Activated CD8-positive, alpha-beta T cell treated with anti-CD3 and anti-CD28 coated beads, Interleukin-2, amount 10 ng/mL, durations not matched to agents 7 days and 5 days (primary cell): Measurements from ENCODE around the gene NCKAP1. TPM values are rescaled to one million over a fixed set of nuclear protein-coding genes. Genes with fewer than 3 reads are reported as not detected.

Experiments used
- ATAC-seq: fragments of 150-1000 bp; cut with Tn5 transposase; one replicate; pipeline ENCODE4 v1.10.0; 2021; ENCODE audit warnings: moderate library complexity
- CTCF ChIA-PET: fragments of 350-600 bp; sonication (Branson Sonifier 250); formaldehyde crosslinking; loops from one replicate; lab custom pipeline; 2021; ENCODE audit warnings: antibody characterized with exemption; lab: Charles Lee
- POLR2A ChIA-PET: fragments of 350-600 bp; sonication (Branson Sonifier 250); formaldehyde crosslinking; loops from one replicate; lab custom pipeline; 2021; ENCODE audit warnings: antibody characterized with exemption; lab: Charles Lee
- DNase-seq: peaks from one replicate; pipeline ENCODE4 v3.0.0-alpha.2; 2020
- H3K27ac Mint-ChIP-seq: one replicate; pipeline ENCODE4 v1.8.0; 2021; ENCODE audit warnings: mild to moderate bottlenecking, mixed read lengths
- H3K27me3 Mint-ChIP-seq: one replicate; pipeline ENCODE4 v1.8.0; 2021; ENCODE audit warnings: low read depth, mixed read lengths
- H3K36me3 Mint-ChIP-seq: one replicate; pipeline ENCODE4 v1.8.0; 2021; ENCODE audit warnings: low read depth, mixed read lengths
- H3K4me1 Mint-ChIP-seq: one replicate; pipeline ENCODE4 v1.8.0; 2021; ENCODE audit warnings: low read depth, mixed read lengths
- H3K4me3 Mint-ChIP-seq: one replicate; pipeline ENCODE4 v1.8.0; 2021; ENCODE audit warnings: mild to moderate bottlenecking, mixed read lengths
- H3K9me3 Mint-ChIP-seq: one replicate; pipeline ENCODE4 v1.8.0; 2022; ENCODE audit warnings: mixed read lengths; ENCODE audit not compliant: insufficient read depth
- total RNA-seq, 2 experiments: library from RNA; stranded (reverse); gene quantifications; one replicate each; pipeline ENCODE4 v1.2.3, GENCODE V29; 2021

The NCKAP1 gene
- total RNA-seq, 2 experiments from 2014 or later, result 0.50 to 0.52 TPM

DNA sequence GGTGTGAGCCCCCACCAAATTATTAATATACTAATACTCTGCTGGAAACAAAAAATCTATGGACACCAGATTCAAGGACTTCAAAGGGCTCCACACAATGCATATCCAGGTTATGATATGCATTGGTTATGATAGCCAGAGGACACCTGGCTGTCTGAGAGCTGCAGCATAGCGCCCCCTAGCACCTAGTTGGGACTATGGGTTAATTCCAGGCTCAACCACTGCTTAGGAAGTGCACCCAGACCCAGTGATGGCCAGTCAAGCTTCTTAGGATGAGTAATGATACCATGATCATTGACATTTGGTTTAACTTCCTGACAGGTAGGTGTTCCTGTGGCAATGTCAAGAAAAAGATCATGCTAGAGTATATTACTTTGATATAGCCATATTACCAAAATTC lies 168.0 kb downstream of the NCKAP1 start:
- Mint-ChIP-seq H3K27ac (no peak overlapping the region), H3K27me3 (peaks cover 44% of the 10 kb centered on the region), H3K36me3 (no peaks in the 10 kb centered on the region), H3K9me3 (no peaks in the 10 kb centered on the region), H3K4me3 (no peak overlapping the region), H3K4me1 (peaks cover 12% of the 10 kb centered on the region)
- CTCF ChIA-PET, result no interaction called here
- DNase-seq, result peak; percentile 24
- ATAC-seq, result no peak
- POLR2A ChIA-PET, result no interaction called here

- Mint-ChIP-seq H3K27ac (no peak overlapping the region), H3K27me3 (peaks cover 54% of the 10 kb centered on the region), H3K36me3 (no peaks in the 10 kb centered on the region), H3K4me3 (no peak overlapping the region), H3K4me1 (peaks cover 12% of the 10 kb centered on the region), H3K9me3 (no peaks in the 10 kb centered on the region)
- DNase-seq (no peak), ATAC-seq (no peak)
- ChIA-PET POLR2A (no interaction called here), CTCF (interaction anchor here (0.7 kb wide), 1 partner anchor 46 kb away, joined by 3 read pairs; no protein-coding TSS in a partner anchor)
Measured at GRCh38 chr2:182868054-182868796, 170.0 kb downstream of the NCKAP1 start.

DNA sequence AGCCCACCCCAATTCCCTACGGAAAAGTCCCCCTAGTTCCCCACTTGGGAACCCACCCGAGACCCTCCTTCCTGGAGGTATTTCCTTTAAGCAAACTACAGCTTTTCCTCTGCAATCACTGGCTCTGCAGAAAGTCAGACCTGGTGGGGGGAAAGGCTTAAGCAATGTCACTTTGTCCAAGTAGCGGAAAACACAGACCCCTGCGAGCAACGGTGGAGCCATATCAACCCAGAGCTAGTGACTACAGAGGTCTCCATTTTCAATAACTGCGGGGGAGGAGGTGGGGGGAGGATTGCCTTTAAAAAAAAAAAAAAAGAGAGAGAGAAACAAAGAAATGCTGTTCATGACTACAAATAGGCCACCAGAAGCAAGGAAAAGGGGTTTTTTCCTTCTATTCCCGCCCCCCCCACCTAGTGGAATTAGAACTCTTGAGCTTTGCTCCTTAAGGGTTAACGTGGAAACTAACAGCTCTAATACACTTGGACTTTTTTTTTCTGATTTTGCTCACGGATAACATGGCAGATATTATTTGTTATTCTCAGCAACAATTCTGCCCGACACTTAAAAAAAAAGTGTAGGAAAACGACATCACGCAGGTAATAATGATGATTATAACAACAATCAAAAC lies 170.7 kb downstream of the NCKAP1 start:
- H3K36me3 Mint-ChIP-seq, result no peaks in the 10 kb centered on the region
- no peak overlapping the region for H3K27ac Mint-ChIP-seq
- ChIA-PET POLR2A (no interaction called here), CTCF (interaction anchor here (0.5 to 0.7 kb wide), 2 partner anchors 47 to 87 kb away, joined by 3 to 4 read pairs; no protein-coding TSS in a partner anchor)
- H3K4me3 Mint-ChIP-seq, result no peak overlapping the region
- H3K9me3 Mint-ChIP-seq, result no peaks in the 10 kb centered on the region
- ATAC-seq, result no peak
- no peak for DNase-seq
- peaks cover 56% of the 10 kb centered on the region for H3K27me3 Mint-ChIP-seq
- peaks cover 12% of the 10 kb centered on the region for H3K4me1 Mint-ChIP-seq

- Mint-ChIP-seq H3K27me3 (peaks cover 56% of the 10 kb centered on the region), H3K36me3 (no peaks in the 10 kb centered on the region), H3K4me3 (peak within 1 kb of the TSS; percentile 32), H3K9me3 (no peaks in the 10 kb centered on the region), H3K4me1 (peaks cover 12% of the 10 kb centered on the region), H3K27ac (no peak within 1 kb of the TSS)
- DNase-seq (no peak), ATAC-seq (peak; percentile 68)
- ChIA-PET POLR2A (no interaction called here), CTCF (interaction anchor here (0.5 kb wide), 1 partner anchor 86 kb away, joined by 4 read pairs; no protein-coding TSS in a partner anchor)
Measured at GRCh38 chr2:182866461-182867406, 171.5 kb downstream of the NCKAP1 start, which contains the start of gene FRZB. Gene FRZB (minus strand): TSS chr2:182866637. CDS start chr2:182866552, 85 bp downstream.

DNA sequence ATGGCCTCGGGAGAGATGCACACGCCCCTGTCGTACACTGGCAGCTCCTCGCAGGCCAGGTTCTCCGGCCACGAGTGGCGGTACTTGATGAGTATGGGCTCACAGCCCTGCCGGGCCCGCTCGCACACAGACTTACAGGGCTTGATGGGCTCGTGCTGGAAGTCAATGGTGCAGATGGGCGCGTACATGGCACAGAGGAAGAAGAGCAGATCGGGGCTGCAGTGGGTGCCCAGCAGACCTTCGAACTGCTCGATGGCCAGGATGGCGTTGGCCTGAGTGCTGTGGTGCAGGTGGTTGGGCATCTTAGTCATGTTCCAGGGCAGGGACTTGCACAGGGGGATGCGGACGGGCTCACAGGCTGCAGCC lies 172.2 kb downstream of the NCKAP1 start:
- H3K27ac Mint-ChIP-seq, result no peak overlapping the region
- ChIA-PET CTCF (no interaction called here), POLR2A (no interaction called here)
- no peak overlapping the region for H3K4me3 Mint-ChIP-seq
- H3K27me3 Mint-ChIP-seq, result peaks cover 61% of the 10 kb centered on the region
- H3K4me1 Mint-ChIP-seq, result peaks cover 12% of the 10 kb centered on the region
- no peaks in the 10 kb centered on the region for H3K9me3 Mint-ChIP-seq
- no peak for DNase-seq
- peak; percentile 51 for ATAC-seq
- H3K36me3 Mint-ChIP-seq, result no peaks in the 10 kb centered on the region

DNA sequence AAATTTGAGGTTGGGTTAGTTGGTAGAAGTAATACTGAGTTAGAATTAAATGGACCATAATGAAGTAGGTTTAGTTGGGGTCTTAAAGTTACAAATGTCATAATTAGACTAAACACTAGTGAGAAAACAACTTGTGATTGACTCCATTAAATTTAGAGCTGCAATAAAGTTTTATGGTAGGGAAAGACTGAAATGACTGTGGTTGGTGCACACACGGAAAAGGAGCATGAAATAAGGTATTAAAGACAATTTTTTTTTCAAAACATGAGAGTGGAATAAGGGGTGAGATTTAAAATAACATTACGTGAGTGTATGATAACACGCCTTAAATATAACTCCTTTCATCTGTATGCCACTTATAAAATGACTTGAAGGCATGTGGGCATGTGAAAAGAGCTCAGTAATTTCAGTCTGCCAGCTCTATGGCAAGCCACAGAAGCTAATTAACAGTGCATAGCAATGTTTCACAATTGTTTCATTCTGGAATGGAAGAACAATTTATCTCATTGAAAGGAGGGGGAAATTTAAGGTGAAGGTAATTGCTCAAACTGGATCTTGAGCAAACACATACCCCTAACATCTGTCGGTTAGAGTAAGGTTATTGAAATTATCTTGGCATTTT lies 173.2 kb downstream of the NCKAP1 start:
- Mint-ChIP-seq H3K4me1 (peaks cover 12% of the 10 kb centered on the region), H3K36me3 (no peaks in the 10 kb centered on the region), H3K9me3 (no peaks in the 10 kb centered on the region), H3K27me3 (peaks cover 64% of the 10 kb centered on the region), H3K27ac (no peak overlapping the region), H3K4me3 (no peak overlapping the region)
- ChIA-PET CTCF (no interaction called here), POLR2A (no interaction called here)
- no peak for ATAC-seq
- DNase-seq, result no peak

- H3K27ac Mint-ChIP-seq, result no peak overlapping the region
- H3K9me3 Mint-ChIP-seq, result no peaks in the 10 kb centered on the region
- H3K27me3 Mint-ChIP-seq, result peaks cover 57% of the 10 kb centered on the region
- CTCF ChIA-PET, result no interaction called here
- no peaks in the 10 kb centered on the region for H3K36me3 Mint-ChIP-seq
- peaks cover 12% of the 10 kb centered on the region for H3K4me1 Mint-ChIP-seq
- POLR2A ChIA-PET, result no interaction called here
- H3K4me3 Mint-ChIP-seq, result no peak overlapping the region
- DNase-seq (no peak), ATAC-seq (no peak)
Measured at GRCh38 chr2:182863642-182864041, 174.6 kb downstream of the NCKAP1 start.

DNA sequence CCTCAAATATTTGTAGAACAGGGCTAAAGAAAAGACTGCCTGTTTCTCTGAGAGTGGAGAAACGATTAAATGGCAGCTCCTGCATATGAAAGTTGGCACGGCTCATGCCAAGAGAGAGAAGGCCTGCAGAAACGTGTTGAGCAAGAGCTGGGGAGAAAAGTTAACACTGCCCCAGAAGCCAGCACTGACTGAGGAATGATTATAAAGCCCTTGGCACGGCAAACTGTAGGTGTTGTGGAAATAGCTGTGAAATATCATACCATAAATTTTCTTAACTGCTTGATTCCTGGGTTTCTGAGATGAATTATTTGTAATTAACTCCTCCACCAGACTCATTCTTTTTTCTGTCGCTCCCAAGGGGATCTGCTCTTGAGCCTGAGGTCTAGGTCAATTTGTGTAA lies 176.2 kb downstream of the NCKAP1 start:
- H3K27ac Mint-ChIP-seq, result no peak overlapping the region
- CTCF ChIA-PET, result no interaction called here
- POLR2A ChIA-PET, result no interaction called here
- H3K4me3 Mint-ChIP-seq, result no peak overlapping the region
- no peak for DNase-seq
- peaks cover 10% of the 10 kb centered on the region for H3K4me1 Mint-ChIP-seq
- peaks cover 44% of the 10 kb centered on the region for H3K27me3 Mint-ChIP-seq
- ATAC-seq, result no peak
- H3K36me3 Mint-ChIP-seq, result no peaks in the 10 kb centered on the region
- H3K9me3 Mint-ChIP-seq, result no peaks in the 10 kb centered on the region

DNA sequence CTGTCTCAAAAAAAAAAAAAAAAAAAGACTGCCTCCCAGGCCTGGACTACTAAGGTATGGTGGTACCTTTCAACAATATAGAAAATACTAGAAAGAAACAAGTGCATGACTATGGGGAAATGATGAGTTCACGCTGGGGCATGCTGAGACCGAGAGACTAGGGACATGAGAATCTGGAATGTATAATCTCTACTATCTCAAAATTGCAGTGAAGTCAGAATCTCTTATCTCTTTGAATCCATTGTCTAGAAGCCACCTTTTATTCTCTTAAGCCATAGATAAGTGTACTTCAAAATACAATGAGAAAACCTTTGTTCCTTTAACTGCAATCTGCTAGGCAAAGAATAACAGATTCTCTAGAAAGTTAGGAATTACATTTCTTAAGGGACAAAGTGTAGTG lies 177.4 kb downstream of the NCKAP1 start:
- H3K27me3 Mint-ChIP-seq, result peaks cover 37% of the 10 kb centered on the region
- peaks cover 2% of the 10 kb centered on the region for H3K4me1 Mint-ChIP-seq
- no peak for ATAC-seq
- H3K9me3 Mint-ChIP-seq, result peaks cover 2% of the 10 kb centered on the region
- H3K36me3 Mint-ChIP-seq, result no peaks in the 10 kb centered on the region
- ChIA-PET POLR2A (no interaction called here), CTCF (no interaction called here)
- no peak for DNase-seq
- no peak overlapping the region for H3K27ac Mint-ChIP-seq
- no peak overlapping the region for H3K4me3 Mint-ChIP-seq
